Liver (tissue), 9 donors: ENCODE measurements around the gene LDLRAD3. TPM values are rescaled to one million over a fixed set of nuclear protein-coding genes. Genes with fewer than 3 reads are reported as not detected.

Experiments used
- DNase-seq: peaks from one replicate; pipeline ENCODE4 v3.0.0-alpha.2; 2017; ENCODE audit warnings: low spot score
- H3K27ac ChIP-seq, 2 donors: one replicate each; pipeline ENCODE4 v1.7.0; 2013; ENCODE audit warnings: inconsistent platforms in 2 of 2, low read length in 2 of 2, control low read depth in 1 of 2, low read depth in 1 of 2, mild to moderate bottlenecking in 1 of 2
- H3K27me3 ChIP-seq, 4 donors: one replicate each; pipeline versions ENCODE4 v1.6.1 to v1.7.0; 2013; ENCODE audit warnings: low read length in 3 of 4, inconsistent platforms in 1 of 4, mild to moderate bottlenecking in 1 of 4, moderate library complexity in 1 of 4; ENCODE audit not compliant: control insufficient read depth in 4 of 4, insufficient read depth in 4 of 4
- H3K36me3 ChIP-seq, 4 donors: one replicate each; pipeline versions ENCODE4 v1.6.1 to v1.7.0; 2013; ENCODE audit warnings: low read length in 3 of 4, mild to moderate bottlenecking in 3 of 4, low read depth in 1 of 4, moderate library complexity in 1 of 4; ENCODE audit not compliant: control insufficient read depth in 4 of 4, insufficient read depth in 3 of 4
- H3K4me1 ChIP-seq, 4 donors: one replicate each; pipeline versions ENCODE4 v1.6.1 to v1.7.0; 2013; ENCODE audit warnings: low read length in 3 of 4, mild to moderate bottlenecking in 3 of 4, moderate library complexity in 1 of 4; ENCODE audit not compliant: control insufficient read depth in 4 of 4, insufficient read depth in 4 of 4
- H3K4me3 ChIP-seq, 3 donors: one replicate each; pipeline versions ENCODE4 v1.6.1 to v1.7.0; 2013; ENCODE audit warnings: low read length in 3 of 3, control low read depth in 1 of 3, low read depth in 1 of 3, mild to moderate bottlenecking in 1 of 3
- H3K9ac ChIP-seq, 2 donors: one replicate each; pipeline ENCODE4 v1.7.0; 2013; ENCODE audit warnings: low read length in 2 of 2, mild to moderate bottlenecking in 2 of 2, moderate library complexity in 2 of 2, control low read depth in 1 of 2, low read depth in 1 of 2
- H3K9me3 ChIP-seq, 4 donors: one replicate each; pipeline versions ENCODE4 v1.6.1 to v1.7.0; 2013; ENCODE audit warnings: low read length in 3 of 4; ENCODE audit not compliant: control insufficient read depth in 4 of 4
- EGR1 ChIP-seq, 2 donors: IDR thresholded peaks; 2 replicates each; pipeline ENCODE4 v1.6.1; 2016 to 2018; ENCODE audit warnings: antibody characterized with exemption in 2 of 2, low read depth in 2 of 2
- FOXA1 ChIP-seq: IDR thresholded peaks from 2 replicates; pipeline ENCODE4 v1.6.1; 2016; ENCODE audit warnings: antibody characterized with exemption
- FOXA2 ChIP-seq: IDR thresholded peaks from 2 replicates; pipeline ENCODE4 v1.6.1; 2016; ENCODE audit warnings: antibody characterized with exemption
- GABPA ChIP-seq, 2 donors: IDR thresholded peaks in 1 of 2; conservative IDR thresholded peaks in 1 of 2; 2 replicates each; pipeline ENCODE4 v1.6.1; 2016; ENCODE audit warnings: antibody characterized with exemption in 2 of 2, mild to moderate bottlenecking in 1 of 2, moderate library complexity in 1 of 2
- HNF4A ChIP-seq, 2 donors: conservative IDR thresholded peaks; 2 replicates each; pipeline ENCODE4 v1.6.1; 2016; ENCODE audit warnings: antibody characterized with exemption in 2 of 2, mild to moderate bottlenecking in 2 of 2
- HNF4G ChIP-seq: IDR thresholded peaks from 2 replicates; pipeline ENCODE4 v1.6.1; 2016; ENCODE audit warnings: antibody characterized with exemption
- JUND ChIP-seq, 2 donors: IDR thresholded peaks; 2 replicates each; pipeline ENCODE4 v1.6.1; 2016; ENCODE audit warnings: antibody characterized with exemption in 2 of 2
- NR2F2 ChIP-seq: IDR thresholded peaks from 2 replicates; pipeline ENCODE4 v1.6.1; 2016; ENCODE audit warnings: antibody characterized with exemption
- RAD21 ChIP-seq, 2 donors: IDR thresholded peaks; 2 replicates each; pipeline ENCODE4 v1.6.1; 2016; ENCODE audit warnings: antibody characterized with exemption in 2 of 2, mild to moderate bottlenecking in 2 of 2
- REST ChIP-seq: IDR thresholded peaks from 2 replicates; pipeline ENCODE4 v1.6.1; 2016; ENCODE audit warnings: antibody characterized with exemption, mild to moderate bottlenecking
- SP1 ChIP-seq: IDR thresholded peaks from 2 replicates; pipeline ENCODE4 v1.6.1; 2018; ENCODE audit warnings: antibody characterized with exemption, mild to moderate bottlenecking
- TAF1 ChIP-seq: conservative IDR thresholded peaks from 2 replicates; pipeline ENCODE4 v1.6.1; 2016; ENCODE audit warnings: antibody characterized with exemption, mild to moderate bottlenecking
- YY1 ChIP-seq: IDR thresholded peaks from 2 replicates; pipeline ENCODE4 v1.6.1; 2016; ENCODE audit warnings: antibody characterized with exemption, mild to moderate bottlenecking
- ZBTB33 ChIP-seq: IDR thresholded peaks from 2 replicates; pipeline ENCODE4 v1.6.1; 2016; ENCODE audit warnings: antibody characterized with exemption
- WGBS: extraction: QIAGEN DNeasy Blood & Tissue Kit; methylation state at CpG from one replicate; pipeline ENCODE4 v1.1.7; 2013; 5-methylcytosine and 5-hydroxymethylcytosine counted together
- polyA plus RNA-seq, 2 donors: library from polyadenylated mRNA; stranded (reverse) in 1 of 2; unstranded in 1 of 2; fragments of 200-250 nt in 1 of 2; fragments of >200 nt in 1 of 2; fragmentation: Nextera tagmentation in 1 of 2; extraction: Ambion mirVana in 1 of 2; gene quantifications; one replicate each; pipeline versions ENCODE4 v1.2.1 to v1.2.3, GENCODE V29; 2013 to 2015
- total RNA-seq, 2 donors: library from RNA; depleted of rRNA; stranded (reverse); fragments of >200 nt; gene quantifications; one replicate each; pipeline ENCODE4 v1.2.3, GENCODE V29; 2014
- TF ChIP-seq, protein P1 (sequence below): IDR thresholded peaks from 2 replicates; pipeline ENCODE4 v1.6.1; 2016; ENCODE audit warnings: antibody characterized with exemption
- TF ChIP-seq, protein P2 (sequence below): fragments of 150-350 bp; IDR thresholded peaks from 2 replicates; pipeline ENCODE4 v1.5.1; 2017; ENCODE audit warnings: improper control_type of control experiment, low read depth, low read length; ENCODE audit not compliant: missing input control
- donor health status: healthy.
- donor health status: healthy.
- donor health status: healthy.
- donor health status: healthy.
- donor health status: healthy.

Gene LDLRAD3
- total and polyA plus RNA-seq, 4 donors: 0.75 to 1.3 (median 0.93) TPM

GRCh38 chr11:36006556-36006955, 62.7 kb downstream of the LDLRAD3 start:
- Histone ChIP-seq H3K36me3 (no peaks in the 10 kb centered on the region), H3K27me3 (no peaks in the 10 kb centered on the region), H3K9ac (no peak overlapping the region), H3K27ac (no peak overlapping the region), H3K9me3 (peaks cover 0 to 6% (median under 1%) of the 10 kb centered on the region in 4 donors), H3K4me1 (no peaks in the 10 kb centered on the region), H3K4me3 (no peak overlapping the region)
- no peak for TF ChIP-seq RAD21 (IDR thresholded peaks at IDR 0.05)
- no peak for TF ChIP-seq FOXA1
- TF ChIP-seq EGR1 (IDR thresholded peaks at IDR 0.05; ENCODE audit: low read depth in 2 of 2): no peak
- TF ChIP-seq NR2F2: no peak
- TF ChIP-seq TAF1: no peak
- no peak for TF ChIP-seq SP1
- TF ChIP-seq GABPA (IDR thresholded peaks at IDR 0.05 in 1 of 2, conservative IDR thresholded peaks at IDR 0.05 in 1 of 2): no peak
- TF ChIP-seq REST: no peak
- TF ChIP-seq FOXA2: no peak
- no peak for TF ChIP-seq ZBTB33
- TF ChIP-seq, protein P1, sequence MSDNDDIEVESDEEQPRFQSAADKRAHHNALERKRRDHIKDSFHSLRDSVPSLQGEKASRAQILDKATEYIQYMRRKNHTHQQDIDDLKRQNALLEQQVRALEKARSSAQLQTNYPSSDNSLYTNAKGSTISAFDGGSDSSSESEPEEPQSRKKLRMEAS: no peak
- DNase-seq: no peak
- WGBS: 77% methylated on average over 3 of the region's 3 CpGs

DNA sequence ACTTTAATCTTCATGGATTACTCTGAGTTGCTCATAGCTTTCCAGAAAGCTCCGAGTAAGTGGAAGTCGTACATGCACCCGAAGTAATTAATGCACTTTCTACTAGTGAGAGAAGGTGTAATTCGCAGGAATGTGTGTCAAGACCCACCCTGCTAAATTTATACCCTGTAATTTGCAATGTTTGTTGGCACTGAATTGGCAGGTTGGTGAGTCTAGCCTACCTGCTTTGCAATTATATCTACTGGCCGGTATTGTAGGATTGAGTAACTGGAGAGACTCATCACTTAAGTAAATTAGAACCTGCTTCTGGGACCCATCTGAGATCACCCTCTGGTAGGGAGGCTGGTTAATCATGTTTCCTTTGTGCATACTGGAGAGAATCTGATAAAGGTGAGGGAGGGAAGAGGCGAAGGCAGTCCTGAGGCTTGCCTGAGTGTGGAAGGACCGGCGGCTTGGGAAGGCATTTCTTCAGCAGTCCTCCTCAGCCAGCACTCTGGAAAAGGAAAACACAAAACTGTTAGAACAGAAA, 63.3 kb downstream of the LDLRAD3 start:
- Histone ChIP-seq H3K36me3 (no peaks in the 10 kb centered on the region), H3K27me3 (no peaks in the 10 kb centered on the region), H3K4me1 (no peaks in the 10 kb centered on the region), H3K9me3 (peaks cover 0 to 6% (median under 1%) of the 10 kb centered on the region in 4 donors), H3K9ac (no peak overlapping the region), H3K4me3 (no peak overlapping the region), H3K27ac (no peak overlapping the region)
- no peak for DNase-seq
- no peak for TF ChIP-seq SP1
- TF ChIP-seq TAF1: no peak
- no peak for TF ChIP-seq HNF4G
- 82% methylated on average over 8 of the region's 8 CpGs for WGBS

DNA sequence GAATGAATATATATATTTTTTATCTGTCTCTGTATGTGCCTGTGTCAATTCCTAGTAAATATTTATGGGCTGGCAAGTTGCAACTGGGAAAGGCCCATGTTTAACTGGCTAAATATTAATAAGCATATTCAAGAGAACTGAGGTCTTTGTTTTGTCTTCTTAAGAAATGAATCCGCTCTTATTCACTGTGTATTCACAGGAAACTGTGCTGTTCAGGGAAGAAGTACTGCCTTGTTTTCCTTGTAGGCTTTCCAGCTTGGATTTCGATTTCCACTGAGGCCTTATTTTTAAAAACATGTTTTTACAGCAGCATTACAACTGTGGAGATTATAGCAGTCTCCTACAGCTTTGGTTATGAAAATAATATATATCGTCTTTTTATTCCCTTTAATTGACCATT, 64.7 kb downstream of the LDLRAD3 start:
- H3K27ac ChIP-seq: no peak overlapping the region
- DNase-seq: no peak
- H3K9me3 ChIP-seq: peaks cover 0 to 6% (median under 1%) of the 10 kb centered on the region in 4 donors
- no peaks in the 10 kb centered on the region for H3K27me3 ChIP-seq
- H3K9ac ChIP-seq: no peak overlapping the region
- H3K4me3 ChIP-seq: no peak overlapping the region
- no peaks in the 10 kb centered on the region for H3K36me3 ChIP-seq
- no peaks in the 10 kb centered on the region for H3K4me1 ChIP-seq
- WGBS: 88% methylated on average over 3 of the region's 3 CpGs
- no peak for TF ChIP-seq REST
- no peak for TF ChIP-seq EGR1 (IDR thresholded peaks at IDR 0.05; ENCODE audit: low read depth in 2 of 2)
- TF ChIP-seq TAF1: no peak
- TF ChIP-seq HNF4A (conservative IDR thresholded peaks at IDR 0.05): no peak
- TF ChIP-seq JUND (IDR thresholded peaks at IDR 0.05): no peak
- TF ChIP-seq, protein P2, sequence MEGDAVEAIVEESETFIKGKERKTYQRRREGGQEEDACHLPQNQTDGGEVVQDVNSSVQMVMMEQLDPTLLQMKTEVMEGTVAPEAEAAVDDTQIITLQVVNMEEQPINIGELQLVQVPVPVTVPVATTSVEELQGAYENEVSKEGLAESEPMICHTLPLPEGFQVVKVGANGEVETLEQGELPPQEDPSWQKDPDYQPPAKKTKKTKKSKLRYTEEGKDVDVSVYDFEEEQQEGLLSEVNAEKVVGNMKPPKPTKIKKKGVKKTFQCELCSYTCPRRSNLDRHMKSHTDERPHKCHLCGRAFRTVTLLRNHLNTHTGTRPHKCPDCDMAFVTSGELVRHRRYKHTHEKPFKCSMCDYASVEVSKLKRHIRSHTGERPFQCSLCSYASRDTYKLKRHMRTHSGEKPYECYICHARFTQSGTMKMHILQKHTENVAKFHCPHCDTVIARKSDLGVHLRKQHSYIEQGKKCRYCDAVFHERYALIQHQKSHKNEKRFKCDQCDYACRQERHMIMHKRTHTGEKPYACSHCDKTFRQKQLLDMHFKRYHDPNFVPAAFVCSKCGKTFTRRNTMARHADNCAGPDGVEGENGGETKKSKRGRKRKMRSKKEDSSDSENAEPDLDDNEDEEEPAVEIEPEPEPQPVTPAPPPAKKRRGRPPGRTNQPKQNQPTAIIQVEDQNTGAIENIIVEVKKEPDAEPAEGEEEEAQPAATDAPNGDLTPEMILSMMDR: no peak
- no peak for TF ChIP-seq YY1
- no peak for TF ChIP-seq NR2F2
